NCI-H128 (cell line): ENCODE results near the gene GRIPAP1.
"Not testable (repeated sequence)": the region's sequence is repeated elsewhere in the genome, so short reads cannot be mapped to it uniquely, and the experiment has no call there.

Experiments used
- DNase-seq: peaks from one replicate; lab custom pipeline; 2025; ENCODE audit not compliant: unreplicated experiment; lab: John Stamatoyannopoulos, UW

The GRIPAP1 gene

DNA sequence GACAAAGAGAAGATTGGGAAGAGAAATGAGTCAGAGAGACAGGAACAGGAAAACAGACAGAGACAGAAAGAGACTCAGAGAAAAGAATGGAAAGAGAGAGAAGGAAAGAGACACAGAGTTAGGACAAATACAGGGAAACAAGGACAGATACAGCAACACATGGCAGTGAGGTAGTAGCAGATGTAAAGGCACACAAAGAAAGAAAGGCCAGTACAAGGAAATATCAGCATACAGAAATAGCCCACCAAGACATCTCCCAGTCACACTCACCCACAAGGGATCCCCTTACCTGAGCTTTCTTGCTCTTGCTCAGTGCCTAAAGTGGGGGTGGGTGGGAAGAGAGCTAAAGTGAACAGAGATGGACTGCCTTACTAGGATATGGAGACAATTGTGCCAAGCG, 4.2 kb downstream of the GRIPAP1 start:
- DNase-seq, result no peak

DNA sequence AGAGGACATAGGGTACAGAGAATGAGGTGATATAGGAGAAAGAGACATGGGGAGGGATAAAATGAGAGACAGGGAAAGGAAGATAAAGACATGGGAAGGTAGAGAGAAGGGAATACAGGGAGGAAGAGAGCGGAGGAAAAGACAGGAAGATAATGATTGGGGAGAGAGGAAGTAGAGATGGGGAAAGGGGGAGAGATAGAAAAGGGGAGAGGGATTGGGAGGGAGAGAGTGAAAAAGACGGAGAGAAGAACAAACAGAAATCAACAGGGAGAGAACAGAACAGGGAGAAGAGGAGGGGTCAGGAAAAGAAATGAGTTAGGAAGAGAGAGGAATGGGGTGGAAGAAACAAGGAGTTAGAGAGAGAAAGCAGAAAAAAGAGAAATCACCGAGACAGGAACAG, 4.6 kb downstream of the GRIPAP1 start:
- no peak for DNase-seq

DNA sequence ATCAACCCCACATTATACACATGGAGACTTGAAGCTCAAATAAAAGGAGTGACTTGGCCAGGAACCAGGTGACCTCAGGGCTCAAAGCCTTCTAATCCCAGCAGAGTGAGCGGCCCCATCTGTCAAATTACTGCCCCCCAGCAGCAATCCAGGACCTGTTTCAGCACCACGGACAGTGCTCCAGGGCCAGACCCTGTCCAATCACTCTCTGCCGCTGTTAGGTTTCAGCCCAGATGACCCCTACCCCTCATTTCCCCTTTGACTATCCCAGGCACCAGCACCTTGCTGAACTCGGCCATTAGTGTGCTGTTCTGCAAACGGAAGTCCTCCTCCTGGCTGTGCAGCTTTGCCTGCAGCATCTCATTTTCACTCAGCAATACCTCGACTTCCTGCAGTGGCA, 5.1 kb downstream of the GRIPAP1 start:
- no peak for DNase-seq

DNA sequence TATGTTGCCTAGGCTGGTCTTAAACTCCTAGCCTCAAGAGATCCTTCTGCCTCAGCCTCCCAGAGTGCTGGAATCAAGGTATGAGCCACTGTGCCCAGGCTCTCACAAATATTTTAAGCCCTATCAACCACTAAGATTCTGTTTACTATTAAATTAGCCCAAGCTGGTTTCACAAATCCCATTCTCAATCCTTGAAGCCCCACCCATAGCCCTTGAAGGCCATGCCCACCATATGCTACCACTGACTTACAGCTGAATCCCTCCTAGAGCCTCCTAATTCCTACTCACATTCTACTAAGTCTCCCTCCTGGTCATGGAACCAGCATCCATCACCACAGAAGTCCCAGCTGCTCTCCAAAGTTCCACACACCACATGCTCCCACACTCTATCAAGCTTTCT, 9.7 kb downstream of the GRIPAP1 start:
- no peak for DNase-seq

DNA sequence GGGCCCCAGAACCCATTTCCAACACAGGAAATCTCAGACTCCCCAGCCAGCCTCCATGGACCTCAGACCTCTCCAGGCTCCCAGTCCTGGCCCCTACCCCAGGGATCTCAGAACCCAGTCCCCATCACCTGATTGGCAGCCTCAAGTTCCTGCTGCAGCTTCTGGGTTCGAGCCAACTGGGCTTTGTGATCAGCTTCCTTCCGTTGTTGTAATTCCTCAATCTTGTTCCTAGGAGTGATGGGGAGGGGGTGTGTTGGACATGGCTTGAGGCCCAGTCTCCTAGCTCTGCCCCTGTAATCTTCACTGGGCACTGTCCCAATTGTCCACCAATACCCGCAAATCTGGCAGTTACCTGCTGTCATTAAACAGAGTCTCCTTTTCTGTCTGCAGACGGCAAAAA, 12.6 kb downstream of the GRIPAP1 start:
- no peak for DNase-seq

DNA sequence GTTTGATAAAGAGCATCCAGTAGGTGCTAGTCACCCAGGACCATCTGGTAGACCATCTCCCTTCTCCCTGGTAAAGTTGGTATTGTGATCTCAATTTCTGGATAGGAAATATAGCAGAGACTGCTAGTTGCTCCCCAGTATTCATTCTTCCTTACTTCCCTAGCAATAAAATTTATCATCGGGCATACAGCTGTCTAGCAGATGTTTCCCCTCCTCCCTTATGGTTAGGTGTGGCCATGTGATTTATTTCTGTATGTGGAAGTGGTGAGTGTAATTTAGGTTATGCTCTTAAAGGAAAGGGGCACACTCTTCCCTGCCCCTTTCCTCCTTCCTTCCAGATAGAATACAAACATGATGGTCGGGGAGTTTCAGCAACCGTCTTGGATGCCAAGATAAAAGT, 18.2 kb downstream of the GRIPAP1 start:
- no peak for DNase-seq

DNA sequence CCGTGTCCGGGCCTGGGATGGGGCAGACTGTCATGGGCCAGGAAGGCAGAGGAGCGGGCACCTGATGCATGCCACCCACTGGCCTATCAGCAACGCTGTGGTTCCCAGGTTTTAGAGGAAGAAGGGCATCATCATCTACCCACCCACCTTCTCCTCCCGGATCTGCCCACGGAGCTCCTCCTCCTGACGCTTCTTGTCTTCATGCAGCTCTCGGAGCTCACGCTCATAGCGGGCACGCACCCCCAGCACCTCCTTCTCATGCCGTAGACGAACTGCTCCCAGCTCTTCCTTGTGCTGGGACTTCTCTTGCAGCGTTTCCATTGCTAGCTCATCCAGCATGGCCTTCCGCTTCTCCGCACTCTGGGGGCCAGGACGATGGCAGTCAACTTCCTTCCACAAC, 19.0 kb downstream of the GRIPAP1 start:
- DNase-seq, result no peak

DNA sequence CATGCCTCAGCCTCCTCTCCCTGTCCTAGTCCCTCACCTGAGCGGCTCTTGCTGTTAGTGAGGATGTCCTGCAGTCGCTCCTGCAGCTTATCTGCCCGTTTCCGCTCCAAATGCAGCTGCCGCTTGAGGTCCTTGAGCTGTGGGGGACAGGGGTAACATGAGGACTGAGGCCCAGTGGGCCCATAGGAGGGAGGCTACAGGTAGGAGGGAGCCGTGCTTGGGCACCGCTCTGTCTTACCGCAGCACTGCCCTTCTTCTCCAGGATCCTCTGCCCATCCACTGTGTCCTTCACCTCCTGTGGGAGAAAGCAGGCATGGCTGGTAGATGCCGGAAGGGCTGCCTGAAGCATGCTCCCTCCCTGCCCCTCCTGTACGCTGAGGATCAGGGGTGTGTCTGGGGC, 20.9 kb downstream of the GRIPAP1 start:
- no peak for DNase-seq

DNA sequence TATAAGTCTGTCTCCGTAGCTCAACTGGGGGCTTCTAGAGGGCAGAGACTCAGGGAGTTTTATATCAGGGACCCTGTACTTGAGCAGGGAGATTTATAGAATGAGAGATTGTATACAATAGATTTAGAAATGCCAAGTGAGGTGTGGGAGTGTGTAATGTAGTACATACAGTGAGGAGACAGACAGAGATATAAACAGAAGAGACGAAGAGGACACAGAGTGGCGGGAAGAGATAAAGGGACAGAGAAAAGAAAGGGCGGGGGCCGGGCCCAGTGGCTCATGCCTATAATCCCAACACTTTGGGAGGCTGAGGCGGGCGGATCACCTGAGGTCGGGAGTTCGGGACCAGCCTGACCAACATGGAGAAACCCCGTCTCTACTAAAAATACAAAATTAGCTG, 21.7 kb downstream of the GRIPAP1 start:
- not testable (repeated sequence) for DNase-seq

DNA sequence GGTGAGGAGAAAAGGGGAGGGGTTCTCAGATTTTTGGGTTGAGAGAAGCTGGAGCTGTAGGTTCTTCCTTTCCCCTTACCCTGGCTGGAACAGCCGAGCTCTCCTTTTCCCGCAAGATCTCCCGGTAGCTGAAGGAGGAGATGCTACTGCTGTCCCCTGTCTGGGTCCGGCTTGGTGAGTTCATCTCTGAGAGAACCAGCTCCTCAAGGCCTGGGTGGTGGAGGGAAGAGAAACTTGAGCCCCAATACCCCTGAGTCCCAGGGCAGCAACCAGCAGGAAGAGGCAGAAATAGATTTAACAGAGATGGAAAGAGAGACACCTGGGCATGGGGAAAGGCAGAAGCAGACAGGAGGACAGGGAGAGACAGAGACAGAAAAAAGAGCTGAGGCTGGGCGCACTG, 23.8 kb downstream of the GRIPAP1 start:
- no peak for DNase-seq

DNA sequence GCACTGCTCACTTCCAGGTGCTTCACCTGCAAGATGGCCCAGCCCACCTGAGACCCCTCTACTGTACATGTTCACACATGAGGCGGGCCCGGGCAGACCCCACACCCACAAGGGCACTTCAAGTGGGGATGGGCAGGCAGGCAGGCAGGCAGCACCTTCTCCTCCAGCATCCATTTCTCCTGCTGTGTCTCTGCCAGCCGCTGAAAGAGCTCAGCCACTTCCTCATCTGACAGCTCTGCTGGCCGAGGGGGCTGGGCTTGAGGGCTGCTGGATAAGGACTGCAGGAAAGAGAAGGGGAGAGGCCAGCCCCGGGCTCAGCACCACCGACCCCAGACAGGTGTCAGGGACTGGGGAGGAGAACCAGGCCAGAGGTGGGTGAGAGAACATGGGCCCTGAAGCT, 26.0 kb downstream of the GRIPAP1 start:
- DNase-seq, result no peak

DNA sequence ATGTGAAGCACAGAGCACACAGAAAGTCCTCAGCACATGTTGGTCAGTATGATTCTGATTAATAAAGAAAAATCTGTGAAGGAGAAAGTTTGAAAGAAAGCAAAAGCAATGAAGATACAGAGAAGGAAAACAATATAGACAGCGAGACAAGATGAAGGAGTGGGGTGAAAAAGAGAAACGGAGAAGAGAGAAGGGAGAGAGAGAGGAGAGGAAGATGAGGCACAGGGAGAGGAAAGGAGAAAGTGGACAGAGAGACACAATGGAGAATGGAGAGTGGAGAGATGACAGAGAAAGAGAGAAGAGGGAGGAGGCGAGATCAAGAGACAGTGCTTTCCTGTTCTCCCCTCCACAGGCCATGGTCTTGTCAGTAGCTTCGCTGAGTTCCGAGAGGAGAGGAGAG, 26.5 kb downstream of the GRIPAP1 start:
- no peak for DNase-seq

DNA sequence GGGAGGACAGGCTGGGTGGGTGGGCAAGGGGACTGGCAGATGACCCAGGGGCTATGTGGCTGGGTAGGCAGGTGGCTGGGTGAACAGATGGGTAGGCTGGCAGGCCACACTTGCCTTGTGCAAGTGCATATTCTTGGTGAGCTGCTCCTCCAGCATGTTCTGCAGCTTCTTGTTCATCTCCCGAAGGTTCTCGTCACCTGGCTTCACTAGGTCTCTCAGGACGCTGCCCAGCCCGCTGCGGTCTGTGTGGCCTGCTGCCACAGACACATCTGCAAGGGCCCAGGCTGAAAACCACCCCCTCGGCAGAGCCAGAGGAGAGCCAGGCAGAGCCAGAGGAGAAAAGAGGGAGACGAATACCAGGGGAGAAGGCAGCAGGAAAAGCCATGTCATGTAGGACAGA, 27.0 kb downstream of the GRIPAP1 start:
- no peak for DNase-seq

DNA sequence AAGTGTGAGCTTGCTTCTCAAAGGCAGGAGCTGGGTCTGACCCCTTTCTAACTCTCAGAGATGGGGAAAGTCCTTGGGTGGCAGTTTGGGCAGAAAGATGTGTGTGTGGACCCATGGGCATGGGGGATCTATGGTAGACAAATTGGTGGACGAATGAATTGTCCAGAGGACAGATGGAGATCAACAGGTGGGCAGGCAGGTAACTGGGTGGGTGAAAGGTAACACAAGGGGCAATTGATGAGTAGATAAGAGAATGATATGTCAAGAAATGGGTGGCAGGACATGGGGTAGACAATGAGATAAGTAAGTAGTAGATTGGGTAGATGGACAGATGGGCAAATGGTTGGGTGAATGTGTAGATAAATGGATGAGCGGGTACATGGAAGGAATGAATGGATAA, 27.5 kb downstream of the GRIPAP1 start:
- no peak for DNase-seq

DNA sequence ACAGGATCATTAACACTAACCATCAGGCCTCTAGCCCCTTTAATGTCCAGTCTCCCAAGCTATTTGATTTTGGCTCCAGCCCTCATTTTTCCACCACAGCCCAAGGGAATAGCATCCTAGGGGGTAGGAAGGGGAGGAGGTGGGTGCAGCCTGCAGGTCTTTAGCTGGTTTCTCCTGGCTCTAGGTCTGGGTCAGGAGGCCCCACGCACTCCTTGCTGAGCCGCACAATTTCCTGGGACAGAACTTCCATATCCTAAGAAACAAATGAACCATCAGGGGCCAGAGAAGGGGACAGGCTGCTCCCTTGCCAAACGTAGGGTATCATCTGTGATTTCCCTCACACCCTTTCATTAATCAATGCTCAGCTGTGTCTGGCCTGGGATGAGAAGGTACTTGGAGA, 28.0 kb downstream of the GRIPAP1 start:
- DNase-seq, result no peak

DNA sequence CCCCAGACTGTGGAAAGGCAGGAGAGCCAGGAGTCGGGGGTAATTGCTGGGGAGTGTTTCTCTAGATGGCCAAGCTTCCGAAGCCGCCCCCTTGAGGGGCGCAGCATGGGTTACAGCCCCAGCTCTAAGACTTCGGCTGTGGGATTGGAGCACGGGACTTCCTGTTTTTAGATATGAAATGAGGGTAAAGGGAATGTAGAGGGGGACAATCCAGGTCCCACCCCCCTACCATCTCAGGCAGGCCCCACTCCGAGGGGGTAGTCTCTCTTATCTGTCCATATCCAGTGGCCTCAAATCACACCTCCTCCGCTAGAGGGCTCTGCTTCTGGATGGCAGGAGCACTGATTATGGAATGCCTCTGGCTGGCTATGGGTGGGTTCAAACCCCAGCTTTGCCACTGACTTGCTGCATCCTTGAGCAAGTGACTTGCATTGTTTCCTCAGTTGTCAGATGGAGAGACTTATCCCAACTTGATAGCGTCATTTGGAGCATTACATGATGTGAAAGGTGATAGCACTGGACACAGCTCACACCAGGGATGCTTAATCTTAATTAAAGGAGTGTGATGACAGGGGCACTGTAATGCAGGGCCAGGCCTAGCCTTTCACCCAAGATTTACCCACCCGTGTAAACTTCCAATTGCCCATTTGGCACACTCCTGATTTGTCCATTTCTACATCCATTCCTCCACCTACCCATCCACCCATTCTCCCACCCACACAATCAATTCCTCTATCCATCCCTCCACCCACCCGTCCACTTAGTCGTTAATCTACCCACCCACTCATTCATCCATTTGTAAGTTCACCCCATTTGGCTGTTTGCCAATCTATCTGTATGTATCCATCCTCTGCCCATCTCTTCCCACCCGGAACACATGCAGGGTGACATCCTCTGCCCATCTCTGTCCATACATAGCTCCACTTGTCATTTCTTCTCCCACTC, 29.6 kb downstream of the GRIPAP1 start:
- DNase-seq, result no peak

DNA sequence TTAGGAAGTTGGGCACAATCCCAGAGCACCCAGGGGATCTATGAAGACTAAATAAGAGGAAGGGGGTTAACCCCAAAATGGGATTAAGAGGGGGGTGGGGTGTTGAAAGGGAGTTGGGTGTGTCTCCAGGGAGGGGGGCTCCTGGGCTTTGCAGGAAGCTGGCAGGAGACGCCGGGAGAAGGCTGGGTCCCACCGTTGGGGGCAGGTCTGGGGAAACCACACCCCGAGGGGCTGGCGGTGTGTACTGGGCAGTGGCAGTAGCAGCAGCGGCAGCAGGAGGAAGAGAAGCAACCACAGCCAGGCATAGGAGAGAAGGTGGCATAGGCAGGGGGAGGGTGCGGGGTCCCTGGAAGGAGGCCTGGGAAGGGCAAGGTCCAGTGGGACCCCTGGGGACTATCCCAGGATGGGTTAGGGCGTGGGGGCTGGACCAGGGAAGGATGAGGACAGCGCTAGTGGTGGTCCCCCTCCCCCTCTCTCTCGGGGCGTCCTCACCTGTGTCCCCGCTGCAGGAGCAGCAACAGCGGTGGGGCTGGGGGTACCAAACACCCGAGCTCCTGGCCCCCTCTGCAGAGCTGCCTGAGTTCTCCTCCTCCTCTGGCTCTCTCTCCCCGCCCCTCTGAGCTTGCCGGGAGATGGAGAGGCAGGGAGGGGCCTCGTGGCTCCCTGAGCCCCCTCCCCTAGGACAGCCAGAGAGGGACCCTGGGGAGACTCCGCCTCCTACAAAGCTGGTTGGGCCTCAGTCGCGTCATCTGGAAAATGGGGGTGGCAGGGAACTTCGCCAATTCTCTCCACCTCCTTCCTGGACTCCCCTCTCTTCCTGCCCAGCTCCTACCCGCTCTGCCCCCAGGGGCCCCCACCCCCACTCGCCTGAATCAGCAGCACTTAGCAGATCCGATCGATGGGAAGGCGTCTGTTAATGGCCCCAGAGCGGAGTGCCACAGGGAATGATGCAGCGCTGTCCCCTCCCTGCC, 30.5 kb downstream of the GRIPAP1 start, which contains the start of gene KCND1:
Gene KCND1, minus strand, starts transcription at position 596 of the 971 bp plus-strand sequence. CDS start 1,573 bp downstream, outside the sequence.
- no peak for DNase-seq

DNA sequence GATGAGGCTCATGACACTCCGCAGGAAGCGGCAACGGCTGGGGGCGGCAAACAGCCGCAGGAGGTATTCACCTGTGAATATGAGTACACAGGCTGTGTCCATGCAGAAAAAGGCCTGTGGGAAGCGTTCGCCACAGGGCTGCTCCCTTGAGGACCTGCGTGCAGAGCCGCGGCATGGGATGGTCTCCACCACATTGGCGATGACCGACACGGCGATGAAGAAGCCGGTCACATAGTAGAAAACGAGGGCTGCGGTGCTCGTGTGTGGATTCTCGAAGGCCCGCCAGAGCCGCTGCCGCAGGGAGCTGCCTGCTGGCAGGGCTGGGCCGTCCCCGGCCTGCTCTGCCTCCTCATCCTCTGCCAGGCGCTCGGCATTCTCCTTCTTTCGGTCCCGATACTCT, 32.6 kb downstream of the GRIPAP1 start:
- DNase-seq, result no peak

DNA sequence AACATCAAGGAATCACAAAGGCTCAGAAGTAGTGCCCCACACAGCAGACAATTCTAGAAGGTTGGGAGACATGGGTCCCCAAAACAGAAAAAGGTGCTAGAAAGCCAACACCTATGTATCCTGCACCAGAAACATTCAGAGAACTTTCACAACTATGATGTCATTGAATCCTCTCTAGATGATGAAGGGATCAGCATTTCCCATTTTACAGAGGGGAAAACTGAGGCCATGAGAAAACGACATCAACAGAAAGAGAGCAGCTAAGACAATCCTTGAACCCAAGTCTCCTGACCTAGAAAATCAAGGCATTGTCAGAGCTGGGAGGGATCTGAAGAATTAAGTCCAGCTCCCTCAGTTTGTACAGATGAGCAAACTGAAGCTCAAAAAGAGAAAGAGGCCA, 33.7 kb downstream of the GRIPAP1 start:
- no peak for DNase-seq

DNA sequence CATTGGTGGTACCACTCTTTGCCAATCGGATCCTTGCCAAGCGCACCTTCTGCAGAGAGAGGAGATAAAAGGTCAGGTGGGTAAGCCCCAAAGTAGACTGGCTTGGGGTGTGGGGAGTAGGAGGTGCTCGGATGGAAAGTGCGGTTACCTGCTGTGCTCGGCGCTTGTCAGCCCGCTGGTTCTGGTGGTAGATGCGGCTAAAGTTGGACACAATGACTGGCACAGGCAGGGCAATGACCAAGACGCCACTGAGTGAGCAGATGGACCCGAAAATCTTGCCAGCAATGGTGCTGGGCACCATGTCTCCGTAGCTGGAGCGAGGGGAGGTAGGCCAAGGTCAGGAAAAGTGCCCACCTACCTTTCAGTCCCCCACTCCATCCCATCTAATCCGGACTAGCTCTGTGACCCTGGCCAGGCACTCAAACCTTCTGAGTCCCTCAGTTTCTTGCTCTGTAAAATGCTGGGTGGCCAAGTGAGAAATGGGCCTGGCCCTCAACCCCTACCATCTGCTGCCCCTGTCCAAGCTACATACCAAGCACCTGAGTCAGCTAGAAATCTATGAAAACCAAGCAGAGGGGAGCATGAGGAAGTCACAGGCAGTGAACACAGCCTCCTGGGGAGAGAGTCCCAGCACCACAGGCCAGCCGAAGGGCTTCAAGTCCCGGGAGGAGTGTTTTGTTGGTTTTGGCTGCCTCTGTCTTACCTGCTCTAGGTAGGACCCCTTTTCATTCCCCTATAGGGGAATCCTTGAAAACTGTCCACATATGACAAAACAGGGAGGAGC, 35.1 kb downstream of the GRIPAP1 start:
- no peak for DNase-seq

DNA sequence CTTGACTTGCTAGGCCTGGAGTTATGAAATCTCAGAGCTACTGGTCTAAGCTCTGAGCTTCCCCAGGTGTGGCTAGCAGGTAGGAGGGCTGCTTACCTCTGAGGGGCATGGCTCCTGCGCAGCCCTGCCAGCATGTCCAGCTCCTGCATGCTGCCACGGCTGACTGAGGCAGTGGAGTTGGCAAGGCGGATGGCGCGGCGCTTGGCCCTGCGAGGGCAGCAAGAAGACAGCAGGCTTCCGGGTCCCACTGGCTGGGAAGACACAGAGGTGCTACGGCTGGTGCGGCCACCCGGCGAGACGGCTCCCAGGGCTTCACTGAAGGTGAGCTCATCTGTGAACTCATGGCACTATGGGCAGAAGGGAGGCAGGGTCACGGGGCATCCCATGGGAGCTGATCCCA, 36.1 kb downstream of the GRIPAP1 start:
- no peak for DNase-seq
